Body of pancreas (tissue), 4 donors: ENCODE results near the gene HSPB7. TPM values are rescaled to one million over a fixed set of nuclear protein-coding genes. Genes with fewer than 3 reads are reported as not detected.

Experiments used
- ATAC-seq: fragments of 150-250 bp; one replicate; pipeline ENCODE4 v1.9.1; 2016
- DNase-seq, 4 donors: peaks; one replicate each; pipeline ENCODE4 v3.0.0-alpha.2; 2019
- H3K27ac ChIP-seq, 4 donors: fragments of 200-600 bp; sonication (generic); 1 replicate in 3 of 4; 2 replicates in 1 of 4; pipeline versions ENCODE4 v1.5.1 to v1.6.1; 2016 to 2019; ENCODE audit warnings: mild to moderate bottlenecking in 1 of 4, mixed read lengths in 1 of 4, moderate library complexity in 1 of 4
- H3K27me3 ChIP-seq, 2 donors: fragments of 200-600 bp; sonication (generic); one replicate each; pipeline ENCODE4 v1.6.0; 2016; ENCODE audit warnings: mild to moderate bottlenecking in 1 of 2
- H3K36me3 ChIP-seq, 2 donors: fragments of 200-600 bp; sonication (generic); replicated peaks in 1 of 2; 2 replicates each; pipeline ENCODE4 v1.5.1; 2016; ENCODE audit warnings: low read depth in 2 of 2; ENCODE audit not compliant: insufficient read depth in 1 of 2
- H3K4me1 ChIP-seq: fragments of 200-600 bp; sonication (generic); one replicate; pipeline ENCODE4 v1.6.0; 2016
- H3K4me3 ChIP-seq, 2 donors: fragments of 200-600 bp; sonication (generic); 1 replicate in 1 of 2; 2 replicates in 1 of 2; pipeline ENCODE4 v1.5.1; 2016 to 2019
- H3K9me3 ChIP-seq, 3 donors: fragments of 200-600 bp; sonication (generic); 1 replicate in 2 of 3; 2 replicates in 1 of 3; pipeline ENCODE4 v1.5.1; 2016
- POLR2A ChIP-seq, 3 donors: fragments of 450-650 bp; IDR thresholded peaks; one replicate each; pipeline ENCODE4 v1.6.1; 2016; ENCODE audit warnings: antibody characterized with exemption in 3 of 3, mild to moderate bottlenecking in 2 of 3
- whole genome bisulfite sequencing, 2 donors: methylation state at CpG; one replicate each; pipeline ENCODE4 v1.1.5; 2017; 5-methylcytosine and 5-hydroxymethylcytosine counted together
- intact Hi-C: fragments of 100-400 bp; cut with DNase I; formaldehyde crosslinking; loops from one replicate; pipeline ENCODE4 v1.15.1; 2023
- total RNA-seq, 2 donors: library from RNA; depleted of rRNA; stranded (reverse); fragments of >200 nt; gene quantifications; one replicate each; pipeline ENCODE4 v1.1.0, GENCODE V29; 2016
- TF ChIP-seq, protein P1 (sequence below), 7 experiments: fragments of 450-650 bp in 4 of 7; fragments of 200-600 bp in 3 of 7; sonication (generic) in 3 of 7; IDR thresholded peaks; one replicate each; pipeline ENCODE4 v1.5.1; 2016 to 2019; ENCODE audit warnings: antibody characterized with exemption in 7 of 7

The HSPB7 gene
- total RNA-seq, 2 donors from 2014 or later = 5.7 to 39.9 TPM

DNA sequence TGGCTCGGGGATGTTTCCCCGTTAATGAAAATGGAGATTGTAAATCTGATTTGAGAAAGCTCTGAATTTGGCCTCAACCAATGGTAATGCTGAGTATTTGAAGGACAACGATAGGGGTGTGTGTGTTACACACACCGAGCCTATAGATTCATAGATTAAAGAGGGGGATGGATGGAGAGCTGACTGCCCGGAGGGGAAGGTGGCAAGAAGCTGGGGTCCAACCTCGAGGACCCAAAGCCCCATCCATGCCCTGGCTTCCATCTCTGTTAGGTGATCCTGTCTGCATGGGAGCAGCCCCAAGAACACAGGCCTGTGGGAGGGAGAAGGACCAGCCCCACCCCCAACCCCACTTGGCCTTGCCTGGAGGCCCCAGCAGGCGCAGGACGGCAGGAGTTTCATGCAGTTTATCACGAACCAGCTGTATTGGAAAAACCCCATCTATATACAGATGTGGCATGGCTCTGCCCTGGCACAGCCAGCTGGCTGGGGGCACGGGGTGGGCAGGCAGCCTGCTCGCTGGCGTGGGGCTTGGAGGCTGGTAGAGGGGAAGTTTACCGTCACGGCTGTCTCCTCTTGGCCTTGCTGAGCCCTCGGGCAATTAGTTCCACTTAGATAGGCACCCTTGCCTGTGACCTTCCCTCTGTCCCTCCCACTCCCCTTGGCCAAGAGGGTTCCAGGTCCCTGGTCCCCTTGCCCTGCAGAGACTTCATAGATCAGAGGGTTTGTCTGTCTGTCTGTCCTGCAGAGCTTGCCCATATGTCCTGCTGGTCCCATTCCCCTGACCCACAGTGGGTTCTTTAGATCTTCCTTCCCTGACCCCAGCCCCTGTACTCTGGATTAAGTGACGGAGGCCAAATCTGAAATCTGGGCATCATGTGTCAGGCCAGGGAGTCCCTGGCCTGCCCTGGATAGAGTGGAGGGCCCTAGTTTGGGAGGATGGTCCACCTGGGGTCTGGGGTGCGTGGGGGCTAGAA is 3.0 kb downstream of the HSPB7 start:
- Histone ChIP-seq H3K4me1 (peaks cover 54% of the 10 kb centered on the region), H3K9me3 (no peaks in the 10 kb centered on the region), H3K36me3 (no peaks in the 10 kb centered on the region), H3K4me3 (no peak overlapping the region), H3K27me3 (no peaks in the 10 kb centered on the region), H3K27ac (peak overlapping the region; percentile 7 to 70 (median 40))
- TF ChIP-seq, protein P1, sequence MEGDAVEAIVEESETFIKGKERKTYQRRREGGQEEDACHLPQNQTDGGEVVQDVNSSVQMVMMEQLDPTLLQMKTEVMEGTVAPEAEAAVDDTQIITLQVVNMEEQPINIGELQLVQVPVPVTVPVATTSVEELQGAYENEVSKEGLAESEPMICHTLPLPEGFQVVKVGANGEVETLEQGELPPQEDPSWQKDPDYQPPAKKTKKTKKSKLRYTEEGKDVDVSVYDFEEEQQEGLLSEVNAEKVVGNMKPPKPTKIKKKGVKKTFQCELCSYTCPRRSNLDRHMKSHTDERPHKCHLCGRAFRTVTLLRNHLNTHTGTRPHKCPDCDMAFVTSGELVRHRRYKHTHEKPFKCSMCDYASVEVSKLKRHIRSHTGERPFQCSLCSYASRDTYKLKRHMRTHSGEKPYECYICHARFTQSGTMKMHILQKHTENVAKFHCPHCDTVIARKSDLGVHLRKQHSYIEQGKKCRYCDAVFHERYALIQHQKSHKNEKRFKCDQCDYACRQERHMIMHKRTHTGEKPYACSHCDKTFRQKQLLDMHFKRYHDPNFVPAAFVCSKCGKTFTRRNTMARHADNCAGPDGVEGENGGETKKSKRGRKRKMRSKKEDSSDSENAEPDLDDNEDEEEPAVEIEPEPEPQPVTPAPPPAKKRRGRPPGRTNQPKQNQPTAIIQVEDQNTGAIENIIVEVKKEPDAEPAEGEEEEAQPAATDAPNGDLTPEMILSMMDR (IDR thresholded peaks at IDR 0.05) = no peak
- no peak for TF ChIP-seq POLR2A (IDR thresholded peaks at IDR 0.05)
- 56 to 68% methylated on average over 11 to 17 of the region's 17 CpGs for WGBS, 2 donors
- no peak for ATAC-seq
- DNase-seq = peak in 3 of 4 donors; percentile 49 to 75 (median 51)
- intact Hi-C loops = no loop called here

DNA sequence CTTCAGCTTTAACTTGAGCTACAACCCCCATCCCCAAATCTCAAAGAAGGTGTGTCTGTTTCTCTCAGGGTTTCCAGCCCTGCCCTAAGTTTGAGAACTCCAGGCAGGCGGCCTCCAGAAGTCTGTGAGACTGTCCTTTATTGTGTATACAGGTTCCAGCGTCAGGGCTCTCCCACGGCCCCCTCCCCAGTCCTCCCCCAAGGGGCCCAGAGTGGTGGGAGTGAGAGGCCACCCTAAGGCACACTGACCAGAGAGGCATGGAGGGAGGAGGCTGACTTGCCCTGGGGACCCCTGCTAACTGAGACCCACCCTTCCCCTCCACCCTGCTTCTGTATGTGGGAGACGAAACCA is 4.0 kb downstream of the HSPB7 start:
- ATAC-seq (no peak), DNase-seq (no peak)
- Histone ChIP-seq H3K9me3 (no peaks in the 10 kb centered on the region), H3K27me3 (no peaks in the 10 kb centered on the region), H3K27ac (peak overlapping the region; percentile 20 to 77 (median 66)), H3K36me3 (no peaks in the 10 kb centered on the region), H3K4me3 (no peak overlapping the region), H3K4me1 (peaks cover 50% of the 10 kb centered on the region)
- WGBS, 2 donors = 40 to 58% methylated on average over 3 to 4 of the region's 4 CpGs
- intact Hi-C loops = no loop called here
- TF ChIP-seq, protein P1 (IDR thresholded peaks at IDR 0.05) = no peak
- TF ChIP-seq POLR2A (IDR thresholded peaks at IDR 0.05) = no peak

DNA sequence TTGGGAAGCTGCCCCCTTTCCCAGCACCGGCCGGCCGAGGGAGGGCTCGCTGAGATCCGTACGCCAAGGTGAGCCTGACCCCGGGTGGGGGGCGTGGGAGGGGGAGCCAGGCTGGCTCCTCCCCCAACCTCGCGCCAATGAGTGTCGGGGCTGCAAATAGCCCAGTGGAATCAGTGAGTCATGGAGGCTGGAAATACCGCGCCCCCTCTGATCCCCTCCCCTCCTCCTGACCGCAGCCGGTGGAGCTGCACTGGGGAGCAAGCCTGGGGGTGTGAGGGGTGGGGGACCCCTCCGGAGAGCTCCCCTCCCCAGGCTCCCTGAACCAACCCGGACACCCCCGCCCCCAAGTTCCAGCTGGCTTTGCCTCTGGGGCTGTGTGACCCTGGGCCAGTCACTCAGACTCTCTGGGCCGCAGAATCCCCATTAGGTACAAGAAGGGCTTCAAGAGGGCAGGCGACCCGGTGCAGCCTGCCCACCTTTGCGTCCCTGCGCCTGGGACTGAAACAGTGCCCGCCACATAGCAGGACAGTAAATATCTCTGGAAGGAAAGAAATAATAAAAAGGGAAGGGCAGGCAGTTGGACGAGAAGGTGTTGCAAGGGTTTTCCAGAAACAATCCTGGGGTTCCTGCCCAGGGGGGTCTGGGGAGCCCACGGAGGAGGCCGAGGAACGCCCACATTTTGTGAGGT is 4.5 kb downstream of the HSPB7 start:
- DNase-seq = peak; percentile 56 to 81 (median 70)
- Histone ChIP-seq H3K27me3 (no peaks in the 10 kb centered on the region), H3K4me3 (no peak overlapping the region), H3K4me1 (peaks cover 46% of the 10 kb centered on the region), H3K27ac (peak overlapping the region; percentile 37 to 77 (median 66)), H3K36me3 (no peaks in the 10 kb centered on the region), H3K9me3 (no peaks in the 10 kb centered on the region)
- peak in 2 of 3 donors; percentile 6 to 30 for TF ChIP-seq POLR2A (IDR thresholded peaks at IDR 0.05)
- TF ChIP-seq, protein P1 (IDR thresholded peaks at IDR 0.05) = no peak
- 5 to 10% methylated on average over 14 to 25 of the region's 28 CpGs for WGBS, 2 donors
- ATAC-seq = peak; percentile 67
- intact Hi-C loops = no loop called here

DNA sequence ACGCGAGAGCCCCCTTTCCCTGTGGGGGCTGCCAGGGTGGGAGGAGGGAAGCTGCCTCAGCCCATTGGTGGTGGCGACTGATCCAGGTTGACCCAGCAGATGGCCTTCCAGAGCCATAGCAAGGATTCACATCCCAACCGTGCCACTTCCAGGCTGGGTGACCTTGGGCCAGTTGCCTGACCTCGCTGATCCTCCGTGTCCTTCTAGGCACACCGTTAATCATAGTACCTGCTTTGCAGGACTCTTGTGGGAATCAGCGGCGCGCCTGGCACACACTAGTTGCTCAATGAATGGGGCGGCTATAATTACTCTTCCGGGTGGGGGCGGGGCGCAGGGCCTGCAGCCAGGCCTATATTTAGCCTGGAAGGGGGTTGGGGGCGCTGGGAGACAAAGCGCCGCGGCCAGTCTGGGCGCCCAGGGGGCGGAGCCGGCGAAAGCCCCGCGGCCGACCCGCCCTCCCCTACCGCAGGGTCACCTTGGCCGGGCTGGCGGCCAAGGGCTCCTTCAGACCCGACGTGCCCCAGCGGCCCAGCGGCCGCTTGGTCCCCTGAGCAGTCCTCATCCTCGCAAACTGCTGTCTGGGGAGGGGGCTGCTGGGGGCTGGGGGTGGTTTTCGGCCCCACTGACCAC is 5.1 kb downstream of the HSPB7 start:
- peak; percentile 73 to 86 (median 85) for DNase-seq
- WGBS, 2 donors = 4 to 10% methylated on average over 2 to 36 of the region's 36 CpGs
- peaks cover 40% of the 10 kb centered on the region for H3K4me1 ChIP-seq
- H3K36me3 ChIP-seq = no peaks in the 10 kb centered on the region
- intact Hi-C loops = no loop called here
- ATAC-seq = peak; percentile 76
- no peaks in the 10 kb centered on the region for H3K27me3 ChIP-seq
- H3K9me3 ChIP-seq = no peaks in the 10 kb centered on the region
- peak in 1 of 3 donors; percentile 37 for TF ChIP-seq POLR2A (IDR thresholded peaks at IDR 0.05)
- TF ChIP-seq, protein P1 (IDR thresholded peaks at IDR 0.05) = peak in 1 of 7 experiments; percentile 15
- peak overlapping the region in 1 of 2 donors; percentile 11 for H3K4me3 ChIP-seq
- H3K27ac ChIP-seq = peak overlapping the region; percentile 37 to 77 (median 66)
